Neural cell (in vitro differentiated cells): Measurements from ENCODE around the gene SNRK. TPM values are rescaled to one million over a fixed set of nuclear protein-coding genes. Genes with fewer than 3 reads are reported as not detected.

Source experiments
- H2AFZ ChIP-seq: fragments of 200-600, 300-800 bp; sonication (generic), shearing (Covaris generic); 2 replicates; pipeline ENCODE4 v1.6.0; 2014; ENCODE audit warnings: low read depth, mild to moderate bottlenecking, antibody characterized with exemption, low read length, moderate library complexity
- H3F3A ChIP-seq: fragments of 200-600 bp; shearing (Covaris generic); 2 replicates; pipeline ENCODE4 v1.6.1; 2016; ENCODE audit warnings: mild to moderate bottlenecking, moderate library complexity, mixed read lengths, antibody characterized with exemption, low read length; ENCODE audit not compliant: insufficient read depth, poor library complexity, severe bottlenecking
- H3K27ac ChIP-seq: fragments of 200-600, 300-800 bp; sonication (generic), shearing (Covaris generic); 2 replicates; pipeline ENCODE4 v1.5.1; 2014; ENCODE audit warnings: mild to moderate bottlenecking, low read length, moderate library complexity
- H3K27me3 ChIP-seq: fragments of 300-800, 200-600 bp; sonication (generic), shearing (Covaris generic); 2 replicates; pipeline ENCODE4 v1.6.0; 2014; ENCODE audit warnings: mild to moderate bottlenecking, low read depth, low read length, moderate library complexity; ENCODE audit not compliant: insufficient read depth
- H3K36me3 ChIP-seq: fragments of 300-800, 200-600 bp; sonication (generic), shearing (Covaris generic); 2 replicates; pipeline ENCODE4 v1.5.1; 2014; ENCODE audit warnings: mild to moderate bottlenecking, antibody characterized with exemption, low read length, moderate library complexity; ENCODE audit not compliant: insufficient read depth
- H3K4me2 ChIP-seq: fragments of 300-800, 200-600 bp; sonication (generic), shearing (Covaris generic); 2 replicates; pipeline ENCODE4 v1.6.0; 2014; ENCODE audit warnings: mild to moderate bottlenecking, low read length
- H3K4me3 ChIP-seq: fragments of 300-800, 200-600 bp; sonication (generic), shearing (Covaris generic); 2 replicates; pipeline ENCODE4 v1.5.1; 2014; ENCODE audit warnings: mild to moderate bottlenecking, low read length, moderate library complexity
- H3K79me2 ChIP-seq: fragments of 200-600 bp; shearing (Covaris generic); replicated peaks from 2 replicates; pipeline ENCODE4 v1.6.0; 2014; ENCODE audit warnings: mild to moderate bottlenecking, low read length, moderate library complexity; ENCODE audit not compliant: insufficient read depth
- H3K9ac ChIP-seq: fragments of 300-800, 200-600 bp; sonication (generic), shearing (Covaris generic); 2 replicates; pipeline ENCODE4 v1.6.1; 2016; ENCODE audit warnings: mild to moderate bottlenecking, low read length, mixed read lengths
- H3K9me2 ChIP-seq: fragments of 200-600 bp; shearing (Covaris generic); 2 replicates; pipeline ENCODE4 v1.6.1; 2016; ENCODE audit warnings: mild to moderate bottlenecking, low read length, mixed read lengths; ENCODE audit not compliant: insufficient read depth
- H3K9me3 ChIP-seq: fragments of 200-600, 300-800 bp; sonication (generic), shearing (Covaris generic); 2 replicates; pipeline ENCODE4 v1.6.1; 2016; ENCODE audit warnings: mild to moderate bottlenecking, mixed run types, low read length, moderate library complexity, mixed read lengths
- H4K20me1 ChIP-seq: fragments of 200-600 bp; shearing (Covaris generic); 2 replicates; pipeline ENCODE4 v1.6.1; 2016; ENCODE audit warnings: mild to moderate bottlenecking, mixed run types; ENCODE audit not compliant: insufficient read depth
- EP300 ChIP-seq: fragments of 450-650 bp; conservative IDR thresholded peaks from 2 replicates; pipeline ENCODE4 v1.6.1; 2014; ENCODE audit warnings: antibody characterized with exemption, mild to moderate bottlenecking, moderate library complexity; ENCODE audit not compliant: poor library complexity, severe bottlenecking
- EZH2 ChIP-seq: fragments of 200-600, 300-800 bp; shearing (Covaris generic), sonication (generic); IDR thresholded peaks from 2 replicates; pipeline ENCODE4 v1.6.1; 2014; ENCODE audit warnings: antibody characterized with exemption, low read length, borderline replicate concordance, mild to moderate bottlenecking; ENCODE audit not compliant: insufficient read depth, poor library complexity, severe bottlenecking
- MXI1 ChIP-seq: fragments of 450-650 bp; conservative IDR thresholded peaks from 2 replicates; pipeline ENCODE4 v1.6.1; 2014; ENCODE audit warnings: antibody characterized with exemption, mild to moderate bottlenecking; ENCODE audit not compliant: poor library complexity, severe bottlenecking
- POLR2AphosphoS5 ChIP-seq: IDR thresholded peaks from 2 replicates; pipeline ENCODE4 v1.6.1; 2012
- RAD21 ChIP-seq: fragments of 450-650 bp; conservative IDR thresholded peaks from 2 replicates; pipeline ENCODE4 v1.6.1; 2014; ENCODE audit warnings: antibody characterized with exemption, mild to moderate bottlenecking, moderate library complexity
- SMC3 ChIP-seq: fragments of 450-650 bp; conservative IDR thresholded peaks from 2 replicates; pipeline ENCODE4 v1.6.1; 2014; ENCODE audit warnings: antibody characterized with exemption, mild to moderate bottlenecking, moderate library complexity; ENCODE audit not compliant: poor library complexity
- TAF1 ChIP-seq: IDR thresholded peaks from 2 replicates; pipeline ENCODE4 v1.6.1; 2012; ENCODE audit warnings: low read depth
- polyA plus RNA-seq: library from polyadenylated mRNA; depleted of rRNA; stranded (reverse); fragments of >200 nt; gene quantifications from 2 replicates; pipeline ENCODE4 v1.2.3, GENCODE V29; 2014
- TF ChIP-seq, protein P1 (sequence below): IDR thresholded peaks from 2 replicates; pipeline ENCODE4 v1.6.1; 2012; ENCODE audit warnings: borderline replicate concordance
- TF ChIP-seq, protein P2 (sequence below): fragments of 450-650 bp; IDR thresholded peaks from 2 replicates; pipeline ENCODE4 v1.5.1; 2014; ENCODE audit warnings: antibody characterized with exemption, mild to moderate bottlenecking, moderate library complexity; ENCODE audit not compliant: poor library complexity, severe bottlenecking

The SNRK gene
- polyA plus RNA-seq, 1 donor from 2014 or later = 27.3 TPM

DNA sequence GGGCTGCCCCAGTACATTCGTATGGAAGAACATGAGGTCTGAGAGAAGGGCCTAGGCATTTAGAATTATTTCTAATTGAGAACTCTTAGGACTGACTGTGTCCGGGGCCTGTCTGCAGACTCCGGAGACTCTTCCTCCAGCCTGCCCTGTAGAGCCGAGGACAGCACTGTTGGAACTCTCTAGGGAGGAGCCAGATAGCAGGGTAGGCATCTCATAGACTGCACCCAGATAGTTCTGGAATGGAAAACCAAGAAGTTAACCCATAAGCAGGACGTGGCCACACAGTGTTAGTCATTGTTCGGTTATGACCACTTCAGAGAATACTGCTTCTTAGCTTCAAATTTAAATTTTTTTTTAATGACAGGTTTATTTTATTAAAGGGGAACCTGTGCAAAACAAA, 59.5 kb downstream of the SNRK start:
- Histone ChIP-seq H3K36me3 (peaks cover 17% of the 10 kb centered on the region), H3K27ac (no peak overlapping the region), H3F3A (no peaks in the 10 kb centered on the region), H3K9me2 (no peaks in the 10 kb centered on the region), H3K27me3 (no peaks in the 10 kb centered on the region), H4K20me1 (no peaks in the 10 kb centered on the region), H3K9me3 (no peaks in the 10 kb centered on the region), H3K9ac (no peak overlapping the region), H3K79me2 (no peaks in the 10 kb centered on the region), H3K4me3 (no peak overlapping the region), H2AFZ (no peak overlapping the region), H3K4me2 (no peak overlapping the region)
- no peak for TF ChIP-seq TAF1
- TF ChIP-seq, protein P1, sequence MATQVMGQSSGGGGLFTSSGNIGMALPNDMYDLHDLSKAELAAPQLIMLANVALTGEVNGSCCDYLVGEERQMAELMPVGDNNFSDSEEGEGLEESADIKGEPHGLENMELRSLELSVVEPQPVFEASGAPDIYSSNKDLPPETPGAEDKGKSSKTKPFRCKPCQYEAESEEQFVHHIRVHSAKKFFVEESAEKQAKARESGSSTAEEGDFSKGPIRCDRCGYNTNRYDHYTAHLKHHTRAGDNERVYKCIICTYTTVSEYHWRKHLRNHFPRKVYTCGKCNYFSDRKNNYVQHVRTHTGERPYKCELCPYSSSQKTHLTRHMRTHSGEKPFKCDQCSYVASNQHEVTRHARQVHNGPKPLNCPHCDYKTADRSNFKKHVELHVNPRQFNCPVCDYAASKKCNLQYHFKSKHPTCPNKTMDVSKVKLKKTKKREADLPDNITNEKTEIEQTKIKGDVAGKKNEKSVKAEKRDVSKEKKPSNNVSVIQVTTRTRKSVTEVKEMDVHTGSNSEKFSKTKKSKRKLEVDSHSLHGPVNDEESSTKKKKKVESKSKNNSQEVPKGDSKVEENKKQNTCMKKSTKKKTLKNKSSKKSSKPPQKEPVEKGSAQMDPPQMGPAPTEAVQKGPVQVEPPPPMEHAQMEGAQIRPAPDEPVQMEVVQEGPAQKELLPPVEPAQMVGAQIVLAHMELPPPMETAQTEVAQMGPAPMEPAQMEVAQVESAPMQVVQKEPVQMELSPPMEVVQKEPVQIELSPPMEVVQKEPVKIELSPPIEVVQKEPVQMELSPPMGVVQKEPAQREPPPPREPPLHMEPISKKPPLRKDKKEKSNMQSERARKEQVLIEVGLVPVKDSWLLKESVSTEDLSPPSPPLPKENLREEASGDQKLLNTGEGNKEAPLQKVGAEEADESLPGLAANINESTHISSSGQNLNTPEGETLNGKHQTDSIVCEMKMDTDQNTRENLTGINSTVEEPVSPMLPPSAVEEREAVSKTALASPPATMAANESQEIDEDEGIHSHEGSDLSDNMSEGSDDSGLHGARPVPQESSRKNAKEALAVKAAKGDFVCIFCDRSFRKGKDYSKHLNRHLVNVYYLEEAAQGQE = no peak
- no peak for TF ChIP-seq RAD21
- TF ChIP-seq EP300 = no peak
- no peak for TF ChIP-seq SMC3
- TF ChIP-seq MXI1 = no peak
- no peak for TF ChIP-seq EZH2
- TF ChIP-seq, protein P2, sequence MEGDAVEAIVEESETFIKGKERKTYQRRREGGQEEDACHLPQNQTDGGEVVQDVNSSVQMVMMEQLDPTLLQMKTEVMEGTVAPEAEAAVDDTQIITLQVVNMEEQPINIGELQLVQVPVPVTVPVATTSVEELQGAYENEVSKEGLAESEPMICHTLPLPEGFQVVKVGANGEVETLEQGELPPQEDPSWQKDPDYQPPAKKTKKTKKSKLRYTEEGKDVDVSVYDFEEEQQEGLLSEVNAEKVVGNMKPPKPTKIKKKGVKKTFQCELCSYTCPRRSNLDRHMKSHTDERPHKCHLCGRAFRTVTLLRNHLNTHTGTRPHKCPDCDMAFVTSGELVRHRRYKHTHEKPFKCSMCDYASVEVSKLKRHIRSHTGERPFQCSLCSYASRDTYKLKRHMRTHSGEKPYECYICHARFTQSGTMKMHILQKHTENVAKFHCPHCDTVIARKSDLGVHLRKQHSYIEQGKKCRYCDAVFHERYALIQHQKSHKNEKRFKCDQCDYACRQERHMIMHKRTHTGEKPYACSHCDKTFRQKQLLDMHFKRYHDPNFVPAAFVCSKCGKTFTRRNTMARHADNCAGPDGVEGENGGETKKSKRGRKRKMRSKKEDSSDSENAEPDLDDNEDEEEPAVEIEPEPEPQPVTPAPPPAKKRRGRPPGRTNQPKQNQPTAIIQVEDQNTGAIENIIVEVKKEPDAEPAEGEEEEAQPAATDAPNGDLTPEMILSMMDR = no peak
- TF ChIP-seq POLR2AphosphoS5 = no peak

GRCh38 chr3:43346978-43347749, 60.8 kb downstream of the SNRK start:
- TF ChIP-seq MXI1 (no peak), TAF1 (no peak), SMC3 (no peak), EP300 (no peak), POLR2AphosphoS5 (no peak), RAD21 (no peak), EZH2 (no peak)
- TF ChIP-seq, protein P2 = no peak
- TF ChIP-seq, protein P1 = no peak
- H3K36me3 ChIP-seq = peaks cover 20% of the 10 kb centered on the region
- H3K9me3 ChIP-seq = no peaks in the 10 kb centered on the region
- no peaks in the 10 kb centered on the region for H3K9me2 ChIP-seq
- H3K4me3 ChIP-seq = no peak overlapping the region
- no peak overlapping the region for H3K27ac ChIP-seq
- no peak overlapping the region for H3K9ac ChIP-seq
- no peak overlapping the region for H3K4me2 ChIP-seq
- no peak overlapping the region for H2AFZ ChIP-seq
- H3K27me3 ChIP-seq = no peaks in the 10 kb centered on the region
- no peaks in the 10 kb centered on the region for H3K79me2 ChIP-seq
- no peaks in the 10 kb centered on the region for H3F3A ChIP-seq
- H4K20me1 ChIP-seq = no peaks in the 10 kb centered on the region
